Neural progenitor cell (in vitro differentiated cells): ENCODE measurements around the gene PRLR. TPM values are rescaled to one million over a fixed set of nuclear protein-coding genes. Genes with fewer than 3 reads are reported as not detected.

Source experiments
- DNase-seq: peaks from one replicate; pipeline ENCODE4 v3.0.0-alpha.2; 2016; ENCODE audit warnings: low spot score
- H2AFZ ChIP-seq: fragments of 200-600 bp; sonication (generic); replicated peaks from 2 replicates; pipeline ENCODE4 v1.6.1; 2016; ENCODE audit warnings: antibody characterized with exemption
- H3F3A ChIP-seq: fragments of 200-600 bp; sonication (generic); 2 replicates; pipeline ENCODE4 v1.6.1; 2016; ENCODE audit warnings: antibody characterized with exemption, low read depth
- H3K27ac ChIP-seq: fragments of 200-600 bp; sonication (generic); 2 replicates; pipeline ENCODE4 v1.5.1; 2016; ENCODE audit warnings: mild to moderate bottlenecking
- H3K27me3 ChIP-seq: fragments of 200-600 bp; sonication (generic); 2 replicates; pipeline ENCODE4 v1.6.1; 2016; ENCODE audit warnings: mild to moderate bottlenecking, moderate library complexity
- H3K36me3 ChIP-seq: fragments of 200-600 bp; sonication (generic); 2 replicates; pipeline ENCODE4 v1.5.1; 2016
- H3K4me1 ChIP-seq: fragments of 200-600 bp; sonication (generic); 2 replicates; pipeline ENCODE4 v1.6.1; 2016; ENCODE audit warnings: mixed run types
- H3K4me2 ChIP-seq: fragments of 200-600 bp; sonication (generic); 2 replicates; pipeline ENCODE4 v1.6.1; 2016
- H3K4me3 ChIP-seq: fragments of 200-600 bp; sonication (generic); 2 replicates; pipeline ENCODE4 v1.5.1; 2016
- H3K79me2 ChIP-seq: fragments of 200-600 bp; sonication (generic); 2 replicates; pipeline ENCODE4 v1.6.1; 2016; ENCODE audit warnings: low read depth
- H3K9ac ChIP-seq: fragments of 200-600 bp; sonication (generic); 2 replicates; pipeline ENCODE4 v1.6.1; 2016
- H3K9me3 ChIP-seq: fragments of 200-600 bp; sonication (generic); 2 replicates; pipeline ENCODE4 v1.5.1; 2016; ENCODE audit warnings: low read depth
- H4K20me1 ChIP-seq: fragments of 200-600 bp; sonication (generic); 2 replicates; pipeline ENCODE4 v1.6.1; 2016; ENCODE audit warnings: low read depth
- H3K27ac Mint-ChIP-seq: 3 replicates; pipeline ENCODE4 v1.8.0; 2021; ENCODE audit warnings: mixed read lengths
- H3K27me3 Mint-ChIP-seq: 2 replicates; pipeline ENCODE4 v1.8.0; 2022; ENCODE audit warnings: low read depth, mild to moderate bottlenecking, inconsistent platforms, moderate library complexity, mixed read lengths; ENCODE audit not compliant: insufficient read depth
- H3K36me3 Mint-ChIP-seq: 3 replicates; pipeline ENCODE4 v1.8.0; 2021; ENCODE audit warnings: mixed read lengths
- H3K4me1 Mint-ChIP-seq: 3 replicates; pipeline ENCODE4 v1.8.0; 2021; ENCODE audit warnings: mixed read lengths
- H3K4me3 Mint-ChIP-seq: 3 replicates; pipeline ENCODE4 v1.8.0; 2021; ENCODE audit warnings: mild to moderate bottlenecking, moderate library complexity, mixed read lengths
- H3K9me3 Mint-ChIP-seq: 3 replicates; pipeline ENCODE4 v1.8.0; 2020; ENCODE audit warnings: mixed read lengths
- CTCF ChIP-seq: fragments of 200-600 bp; sonication (generic); IDR thresholded peaks from 2 replicates; pipeline ENCODE4 v1.5.1; 2017; ENCODE audit warnings: antibody characterized with exemption, mild to moderate bottlenecking
- EZH2 ChIP-seq: fragments of 200-600 bp; sonication (generic); IDR thresholded peaks from 2 replicates; pipeline ENCODE4 v1.6.1; 2017; ENCODE audit warnings: antibody characterized with exemption, mild to moderate bottlenecking, moderate library complexity
- EZH2phosphoT487 ChIP-seq: fragments of 200-600 bp; sonication (generic); IDR thresholded peaks from 2 replicates; pipeline ENCODE4 v1.6.1; 2017; ENCODE audit warnings: antibody characterized with exemption
- total RNA-seq: library from RNA; depleted of rRNA; stranded (reverse); fragments of >200 nt; gene quantifications from 2 replicates; pipeline ENCODE4 v1.2.3, GENCODE V29; 2015; ENCODE audit warnings: low replicate concordance

Gene PRLR
- total RNA-seq, 1 donor from 2014 or later = 0.51 TPM

GRCh38 chr5:35026280-35026840, 203.9 kb downstream of the PRLR start:
- no peaks in the 10 kb centered on the region for H3K4me1 ChIP-seq
- Mint-ChIP-seq H3K27me3 (peaks cover 2% of the 10 kb centered on the region), H3K36me3 (no peaks in the 10 kb centered on the region), H3K9me3 (no peaks in the 10 kb centered on the region), H3K4me1 (no peaks in the 10 kb centered on the region), H3K4me3 (no peak overlapping the region), H3K27ac (no peak overlapping the region)
- no peaks in the 10 kb centered on the region for H3K36me3 ChIP-seq
- H3K27me3 ChIP-seq = no peaks in the 10 kb centered on the region
- no peak for DNase-seq
- no peaks in the 10 kb centered on the region for H3K79me2 ChIP-seq
- TF ChIP-seq CTCF = no peak
- TF ChIP-seq EZH2phosphoT487 = no peak
- TF ChIP-seq EZH2 = no peak
- H3F3A ChIP-seq = no peaks in the 10 kb centered on the region
- H3K4me2 ChIP-seq = no peak overlapping the region
- no peak overlapping the region for H2AFZ ChIP-seq
- no peak overlapping the region for H3K9ac ChIP-seq
- no peaks in the 10 kb centered on the region for H3K9me3 ChIP-seq
- no peaks in the 10 kb centered on the region for H4K20me1 ChIP-seq
- no peak overlapping the region for H3K4me3 ChIP-seq
- no peak overlapping the region for H3K27ac ChIP-seq

- DNase-seq = no peak
- H3K36me3 Mint-ChIP-seq = no peaks in the 10 kb centered on the region
- H3K4me2 ChIP-seq = no peak overlapping the region
- H3F3A ChIP-seq = no peaks in the 10 kb centered on the region
- H3K4me1 ChIP-seq = no peaks in the 10 kb centered on the region
- no peak overlapping the region for H3K4me3 ChIP-seq
- H3K36me3 ChIP-seq = no peaks in the 10 kb centered on the region
- H3K27ac Mint-ChIP-seq = no peak overlapping the region
- H3K27ac ChIP-seq = no peak overlapping the region
- H3K27me3 ChIP-seq = no peaks in the 10 kb centered on the region
- TF ChIP-seq EZH2phosphoT487 = no peak
- TF ChIP-seq EZH2 = no peak
- no peak for TF ChIP-seq CTCF
- no peaks in the 10 kb centered on the region for H3K9me3 ChIP-seq
- H3K9me3 Mint-ChIP-seq = no peaks in the 10 kb centered on the region
- H3K4me1 Mint-ChIP-seq = no peaks in the 10 kb centered on the region
- peaks cover 2% of the 10 kb centered on the region for H3K27me3 Mint-ChIP-seq
- H4K20me1 ChIP-seq = no peaks in the 10 kb centered on the region
- H3K4me3 Mint-ChIP-seq = no peak overlapping the region
- no peak overlapping the region for H3K9ac ChIP-seq
- H2AFZ ChIP-seq = no peak overlapping the region
- no peaks in the 10 kb centered on the region for H3K79me2 ChIP-seq
Observed at GRCh38 chr5:35024911-35025510, 205.3 kb downstream of the PRLR start.

- no peaks in the 10 kb centered on the region for H3K79me2 ChIP-seq
- no peak overlapping the region for H3K9ac ChIP-seq
- DNase-seq = no peak
- H3K27ac ChIP-seq = no peak overlapping the region
- H3K4me2 ChIP-seq = no peak overlapping the region
- H3F3A ChIP-seq = no peaks in the 10 kb centered on the region
- Mint-ChIP-seq H3K4me1 (no peaks in the 10 kb centered on the region), H3K4me3 (no peak overlapping the region), H3K36me3 (no peaks in the 10 kb centered on the region), H3K27me3 (no peaks in the 10 kb centered on the region), H3K27ac (no peak overlapping the region), H3K9me3 (no peaks in the 10 kb centered on the region)
- TF ChIP-seq EZH2phosphoT487 = no peak
- TF ChIP-seq EZH2 = no peak
- TF ChIP-seq CTCF = no peak
- H3K36me3 ChIP-seq = no peaks in the 10 kb centered on the region
- no peak overlapping the region for H2AFZ ChIP-seq
- H3K4me3 ChIP-seq = no peak overlapping the region
- no peaks in the 10 kb centered on the region for H3K4me1 ChIP-seq
- H4K20me1 ChIP-seq = no peaks in the 10 kb centered on the region
- no peaks in the 10 kb centered on the region for H3K9me3 ChIP-seq
- H3K27me3 ChIP-seq = no peaks in the 10 kb centered on the region
Observed at GRCh38 chr5:35023391-35024178, 206.7 kb downstream of the PRLR start.
